ENCODE results near the gene DNAH1. TPM values are rescaled to one million over a fixed set of nuclear protein-coding genes. Genes with fewer than 3 reads are reported as not detected.
"Not testable (repeated sequence)": the region's sequence is repeated elsewhere in the genome, so short reads cannot be mapped to it uniquely, and the experiment has no call there.

The DNAH1 gene
- total RNA-seq, 2 donors from 2014 or later, result 50.3 to 58.5 TPM

DNA sequence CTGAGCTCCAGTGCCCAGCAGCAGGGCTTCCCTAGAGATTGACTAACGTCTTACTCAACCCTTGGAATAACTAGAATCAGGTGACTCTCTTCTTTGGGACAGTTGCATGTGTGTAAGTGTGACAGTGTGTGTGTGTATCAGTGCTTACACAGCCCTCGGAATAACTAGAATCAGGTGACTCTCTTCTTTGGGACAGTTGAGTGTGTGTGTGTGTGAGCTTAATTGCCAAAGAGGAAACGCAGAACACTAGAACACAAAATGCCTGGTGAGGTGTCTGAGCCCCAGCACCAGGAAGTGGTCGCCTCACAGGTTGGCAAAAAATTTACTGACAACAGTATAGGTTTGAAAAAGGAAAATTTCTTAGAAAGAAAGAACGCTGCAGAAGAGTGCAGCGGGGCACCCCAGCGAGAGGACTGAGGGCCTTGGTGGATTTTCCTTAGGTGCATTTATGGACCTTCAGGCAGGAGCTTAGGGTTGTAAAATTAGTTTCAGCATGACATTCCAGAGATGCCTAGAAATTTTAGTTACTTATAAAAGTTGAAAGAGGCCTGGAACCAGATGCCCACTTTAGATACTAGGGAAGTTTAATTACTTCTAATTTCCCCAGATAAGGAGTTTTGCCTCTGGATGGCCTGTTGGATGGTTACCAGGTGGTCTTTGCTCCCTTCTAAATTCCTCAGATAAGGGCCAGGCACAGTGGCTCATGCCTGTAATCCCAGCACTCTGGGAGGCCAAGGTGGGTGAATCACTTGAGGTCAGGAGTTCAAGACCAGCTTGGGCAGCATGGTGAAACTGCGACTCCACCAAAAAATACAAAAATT lies 33.9 kb upstream of the DNAH1 start:
- H3K9me3 ChIP-seq (ENCODE audit: control insufficient read depth, low read length, poor library complexity, severe bottlenecking), result no peaks in the 10 kb centered on the region
- H3K4me1 Mint-ChIP-seq, result peaks cover 38% of the 10 kb centered on the region
- H3K4me3 Mint-ChIP-seq, result peak overlapping the region; percentile 63
- H3K27me3 Mint-ChIP-seq, result no peaks in the 10 kb centered on the region
- ATAC-seq (peak; percentile 25), DNase-seq (no peak)
- H3K27ac Mint-ChIP-seq, result peak overlapping the region; percentile 94
- peaks cover 12% of the 10 kb centered on the region for H3K36me3 Mint-ChIP-seq (ENCODE audit: low read depth)

DNA sequence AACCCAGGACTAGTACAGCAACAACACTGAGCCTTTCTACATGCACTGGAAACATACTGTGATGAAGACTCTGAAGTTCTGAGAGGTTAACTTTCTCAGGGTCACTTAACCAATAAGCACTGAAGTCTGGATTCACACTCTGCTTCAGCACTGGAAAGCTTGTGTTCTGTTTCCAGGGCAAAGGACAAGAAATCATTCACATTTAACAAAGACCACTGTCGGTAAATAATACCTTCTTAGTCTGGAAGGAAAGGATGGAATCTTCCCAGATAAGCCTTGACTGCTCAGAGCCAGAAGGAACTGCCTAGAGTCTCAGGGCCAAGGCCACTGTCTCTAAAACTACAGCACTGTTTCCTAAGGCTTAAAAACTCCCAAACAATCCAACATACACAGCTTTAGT lies 32.8 kb upstream of the DNAH1 start:
- Mint-ChIP-seq H3K4me3 (no peak overlapping the region), H3K27ac (peak overlapping the region; percentile 94)

DNA sequence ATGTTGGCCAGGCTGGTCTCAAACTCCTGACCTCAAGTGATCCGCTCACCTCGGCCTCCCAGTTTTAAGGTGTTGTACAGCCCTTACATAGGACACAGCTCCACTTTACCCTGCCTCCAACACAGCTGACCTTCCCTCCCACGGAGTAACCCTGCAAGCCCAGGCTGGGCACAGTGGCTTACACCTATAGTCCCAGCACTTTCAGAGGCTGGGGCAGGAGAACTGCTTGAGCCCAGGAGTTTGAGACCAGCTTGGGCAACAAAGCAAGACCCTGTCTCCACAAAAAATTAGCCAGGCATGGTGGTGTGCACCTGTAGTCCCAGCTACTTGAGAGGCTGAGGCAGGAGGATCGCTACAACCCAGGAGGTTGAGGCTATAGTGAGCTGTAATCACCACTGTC lies 32.1 kb upstream of the DNAH1 start:
- H3K4me1 Mint-ChIP-seq, result peaks cover 38% of the 10 kb centered on the region
- not testable (repeated sequence) for H3K27me3 Mint-ChIP-seq

More for the DNA sequence above, 32.8 kb upstream of the DNAH1 start:
- H3K9me3 ChIP-seq (ENCODE audit: control insufficient read depth, low read length, poor library complexity, severe bottlenecking), result no peaks in the 10 kb centered on the region
- H3K4me1 Mint-ChIP-seq, result peaks cover 37% of the 10 kb centered on the region
- no peak for ATAC-seq
- H3K36me3 Mint-ChIP-seq (ENCODE audit: low read depth), result peaks cover 10% of the 10 kb centered on the region
- no peaks in the 10 kb centered on the region for H3K27me3 Mint-ChIP-seq
- DNase-seq, result no peak

DNA sequence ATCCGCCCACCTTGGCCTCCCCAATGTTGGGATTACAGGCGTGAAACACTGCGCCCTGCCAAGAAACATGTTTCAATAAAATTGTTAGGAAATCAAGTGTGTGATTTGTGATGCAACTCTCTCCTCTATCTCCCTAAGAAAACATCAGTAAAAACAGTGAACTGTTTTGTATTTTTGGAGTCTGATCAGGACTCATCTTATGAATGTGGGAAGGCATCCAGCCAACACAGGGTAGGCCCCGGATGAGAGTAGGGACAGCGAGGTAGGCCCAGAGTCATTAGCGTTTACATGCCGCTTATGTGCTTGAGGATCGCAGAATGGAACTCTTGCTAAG lies 29.4 kb upstream of the DNAH1 start:
- Mint-ChIP-seq H3K36me3 (ENCODE audit: low read depth) (peaks cover 8% of the 10 kb centered on the region), H3K4me3 (peak overlapping the region; percentile 98), H3K27ac (peak overlapping the region; percentile 99), H3K27me3 (no peaks in the 10 kb centered on the region), H3K4me1 (peaks cover 32% of the 10 kb centered on the region)
- H3K9me3 ChIP-seq (ENCODE audit: control insufficient read depth, low read length, poor library complexity, severe bottlenecking), result no peaks in the 10 kb centered on the region
- ATAC-seq (no peak), DNase-seq (no peak)

More for the DNA sequence above, 32.1 kb upstream of the DNAH1 start:
- H3K36me3 Mint-ChIP-seq (ENCODE audit: low read depth); H3K4me3 Mint-ChIP-seq; H3K9me3 ChIP-seq (ENCODE audit: control insufficient read depth, low read length, poor library complexity, severe bottlenecking); DNase-seq; ATAC-seq: not testable (repeated sequence)
- H3K27ac Mint-ChIP-seq, result peak overlapping the region; percentile 94

DNA sequence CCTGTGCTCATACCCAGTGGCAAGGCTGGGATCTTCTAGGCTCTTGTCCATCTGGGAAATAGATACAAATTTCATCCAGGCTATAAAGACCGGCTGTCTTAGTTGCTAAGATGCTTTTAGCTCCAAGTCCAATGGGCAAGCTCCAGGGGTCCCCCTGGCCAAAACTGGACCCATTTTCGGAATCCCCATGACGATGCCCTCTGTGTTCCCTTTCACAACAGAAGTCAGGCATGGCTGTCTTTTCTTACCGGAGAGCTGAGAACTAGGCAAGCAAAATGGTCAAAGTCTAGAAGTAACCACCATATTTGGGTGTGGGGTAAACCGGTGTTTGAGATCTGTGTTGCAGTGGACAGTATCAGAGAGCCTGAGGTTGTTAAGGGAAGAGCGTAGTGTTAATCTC lies 27.4 kb upstream of the DNAH1 start:
- DNase-seq (no peak), ATAC-seq (no peak)
- peaks cover 8% of the 10 kb centered on the region for H3K36me3 Mint-ChIP-seq (ENCODE audit: low read depth)
- peak overlapping the region; percentile 99 for H3K27ac Mint-ChIP-seq
- H3K27me3 Mint-ChIP-seq, result no peaks in the 10 kb centered on the region
- peaks cover 24% of the 10 kb centered on the region for H3K4me1 Mint-ChIP-seq
- H3K4me3 Mint-ChIP-seq, result peak overlapping the region; percentile 98
- no peaks in the 10 kb centered on the region for H3K9me3 ChIP-seq (ENCODE audit: control insufficient read depth, low read length, poor library complexity, severe bottlenecking)

DNA sequence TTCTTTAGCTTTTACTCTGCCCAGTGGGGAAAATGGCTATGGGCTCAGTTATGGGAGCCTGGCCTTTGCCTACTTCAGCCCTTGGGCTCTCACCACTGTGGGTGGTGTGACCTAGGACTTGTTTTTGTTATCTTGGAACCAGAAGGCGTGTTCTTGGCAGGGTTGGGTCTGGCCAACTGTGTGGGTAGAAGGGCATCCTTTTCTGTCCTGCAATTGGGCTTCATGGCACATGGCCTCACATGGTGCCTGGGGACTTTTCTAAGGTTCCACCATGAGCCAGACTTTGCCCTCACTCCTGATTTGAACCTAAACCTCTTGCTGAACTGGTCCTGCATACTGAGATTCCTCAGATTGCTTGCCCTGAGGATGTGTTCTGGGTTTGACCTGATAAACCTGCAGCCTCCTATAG lies 26.8 kb upstream of the DNAH1 start:
- no peaks in the 10 kb centered on the region for H3K27me3 Mint-ChIP-seq
- H3K4me1 Mint-ChIP-seq, result peaks cover 24% of the 10 kb centered on the region
- DNase-seq (no peak), ATAC-seq (no peak)
- H3K9me3 ChIP-seq (ENCODE audit: control insufficient read depth, low read length, poor library complexity, severe bottlenecking), result no peaks in the 10 kb centered on the region
- H3K4me3 Mint-ChIP-seq, result no peak overlapping the region
- H3K27ac Mint-ChIP-seq, result peak overlapping the region; percentile 51
- peaks cover 8% of the 10 kb centered on the region for H3K36me3 Mint-ChIP-seq (ENCODE audit: low read depth)

DNA sequence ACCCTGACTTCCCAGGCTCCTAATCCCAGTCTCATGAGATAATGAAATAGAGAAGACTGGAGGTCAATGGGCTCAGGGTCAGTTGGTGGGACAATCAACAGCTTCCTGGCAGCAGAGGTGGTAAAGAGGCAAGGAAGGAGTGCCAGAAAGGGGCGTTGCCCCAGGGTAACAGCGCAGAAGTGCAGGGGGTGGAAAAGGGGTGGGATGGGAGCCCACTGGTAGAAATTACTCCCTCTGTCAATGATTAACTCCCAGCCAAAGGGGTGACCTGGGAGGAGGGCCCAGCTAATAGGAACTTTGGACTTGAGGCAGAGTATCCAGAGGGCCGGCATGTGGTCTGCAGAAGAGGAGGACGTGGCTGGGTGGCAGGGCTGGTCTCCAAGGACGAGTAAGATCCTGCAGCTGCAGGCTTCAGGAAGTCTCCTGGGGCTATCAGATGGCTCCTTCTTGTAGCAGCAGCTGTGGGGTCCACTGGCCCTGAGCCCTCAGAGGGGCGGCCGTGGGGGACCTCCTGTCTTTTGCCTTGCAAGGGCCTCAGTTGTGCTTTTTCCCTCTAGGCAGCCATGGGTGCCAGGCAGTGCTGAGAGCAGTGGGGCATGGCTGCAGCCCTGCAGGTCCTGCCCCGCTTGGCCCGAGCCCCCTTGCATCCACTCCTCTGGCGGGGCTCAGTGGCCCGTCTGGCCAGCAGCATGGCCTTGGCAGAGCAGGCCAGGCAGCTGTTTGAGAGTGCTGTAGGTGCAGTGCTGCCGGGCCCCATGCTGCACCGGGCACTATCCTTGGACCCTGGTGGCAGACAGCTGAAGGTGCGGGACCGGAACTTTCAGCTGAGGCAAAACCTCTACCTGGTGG lies 26.1 kb upstream of the DNAH1 start:
- Mint-ChIP-seq H3K4me3 (no peak overlapping the region), H3K27me3 (no peaks in the 10 kb centered on the region), H3K36me3 (ENCODE audit: low read depth) (peaks cover 8% of the 10 kb centered on the region), H3K27ac (peak overlapping the region; percentile 51), H3K4me1 (peaks cover 24% of the 10 kb centered on the region)
- no peaks in the 10 kb centered on the region for H3K9me3 ChIP-seq (ENCODE audit: control insufficient read depth, low read length, poor library complexity, severe bottlenecking)
- ATAC-seq (no peak), DNase-seq (no peak)

DNA sequence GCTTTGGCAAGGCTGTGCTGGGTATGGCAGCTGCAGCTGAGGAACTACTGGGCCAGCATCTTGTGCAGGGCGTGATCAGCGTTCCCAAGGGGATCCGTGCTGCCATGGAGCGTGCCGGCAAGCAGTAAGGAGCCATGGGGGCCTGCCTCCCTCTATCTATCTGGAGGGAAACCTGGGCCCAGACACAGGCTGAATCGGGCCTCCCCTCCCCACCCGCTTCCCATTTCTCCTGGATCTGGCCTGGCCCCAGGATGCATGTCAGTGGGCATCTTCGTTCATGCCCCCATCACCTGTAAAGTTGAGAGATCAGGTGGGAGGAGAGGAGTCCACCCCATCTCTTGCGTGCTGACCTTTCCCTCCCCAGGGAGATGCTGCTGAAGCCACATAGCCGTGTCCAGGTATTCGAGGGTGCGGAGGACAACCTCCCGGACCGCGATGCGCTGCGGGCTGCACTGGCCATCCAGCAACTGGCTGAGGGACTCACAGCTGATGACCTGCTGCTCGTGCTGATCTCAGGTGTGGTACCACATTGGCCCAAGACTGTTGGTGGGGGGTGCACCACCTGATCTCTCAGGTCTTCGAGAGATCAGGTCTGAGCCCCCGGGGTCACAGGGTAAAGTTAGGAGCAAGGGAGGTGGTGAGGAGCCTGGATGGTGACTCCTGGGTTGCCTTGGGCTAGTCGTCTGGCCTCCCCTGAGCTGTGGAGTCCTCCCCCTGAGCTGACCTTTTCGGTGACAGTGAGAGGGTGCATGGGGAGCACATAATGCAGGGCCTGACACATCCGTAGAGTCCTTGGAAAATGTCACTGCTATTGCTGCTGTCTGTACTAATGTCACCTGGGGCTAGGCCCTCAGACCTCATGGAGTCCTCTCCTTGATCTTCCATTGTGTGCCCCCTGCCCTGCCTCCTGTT lies 25.3 kb upstream of the DNAH1 start:
- no peak for DNase-seq
- no peak overlapping the region for H3K27ac Mint-ChIP-seq
- H3K9me3 ChIP-seq (ENCODE audit: control insufficient read depth, low read length, poor library complexity, severe bottlenecking), result no peaks in the 10 kb centered on the region
- H3K27me3 Mint-ChIP-seq, result no peaks in the 10 kb centered on the region
- no peak for ATAC-seq
- H3K36me3 Mint-ChIP-seq (ENCODE audit: low read depth), result peaks cover 8% of the 10 kb centered on the region
- peaks cover 24% of the 10 kb centered on the region for H3K4me1 Mint-ChIP-seq
- H3K4me3 Mint-ChIP-seq, result no peak overlapping the region

DNA sequence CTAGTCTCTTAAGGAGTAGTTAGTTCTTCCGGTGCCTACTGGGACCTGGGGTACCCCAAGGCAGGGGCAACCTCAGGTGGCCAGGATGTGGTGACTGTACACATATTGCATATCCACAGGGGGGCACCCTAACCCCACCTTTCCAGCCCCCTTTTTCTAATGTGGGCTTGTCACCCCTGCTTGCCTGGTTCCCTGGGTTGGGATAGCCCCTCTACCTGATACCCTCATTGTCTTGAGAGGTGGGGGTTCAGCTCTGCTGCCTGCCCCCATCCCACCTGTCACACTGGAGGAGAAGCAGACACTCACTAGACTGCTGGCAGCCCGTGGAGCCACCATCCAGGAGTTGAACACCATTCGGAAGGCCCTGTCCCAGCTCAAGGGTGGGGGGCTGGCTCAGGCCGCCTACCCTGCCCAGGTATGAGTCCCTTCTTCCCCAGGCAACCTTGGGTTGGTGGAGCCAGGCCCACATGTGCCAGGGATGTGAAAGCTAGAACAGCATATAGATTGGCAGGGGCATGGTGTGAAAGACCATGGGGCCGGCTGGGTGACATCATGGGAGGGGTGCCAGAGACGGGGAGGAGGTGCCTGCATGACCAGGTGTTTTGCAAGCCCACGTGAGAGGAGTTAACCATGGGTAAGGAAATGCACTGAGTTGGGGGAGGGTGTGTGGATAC lies 24.5 kb upstream of the DNAH1 start:
- no peak overlapping the region for H3K27ac Mint-ChIP-seq
- no peaks in the 10 kb centered on the region for H3K27me3 Mint-ChIP-seq

DNA sequence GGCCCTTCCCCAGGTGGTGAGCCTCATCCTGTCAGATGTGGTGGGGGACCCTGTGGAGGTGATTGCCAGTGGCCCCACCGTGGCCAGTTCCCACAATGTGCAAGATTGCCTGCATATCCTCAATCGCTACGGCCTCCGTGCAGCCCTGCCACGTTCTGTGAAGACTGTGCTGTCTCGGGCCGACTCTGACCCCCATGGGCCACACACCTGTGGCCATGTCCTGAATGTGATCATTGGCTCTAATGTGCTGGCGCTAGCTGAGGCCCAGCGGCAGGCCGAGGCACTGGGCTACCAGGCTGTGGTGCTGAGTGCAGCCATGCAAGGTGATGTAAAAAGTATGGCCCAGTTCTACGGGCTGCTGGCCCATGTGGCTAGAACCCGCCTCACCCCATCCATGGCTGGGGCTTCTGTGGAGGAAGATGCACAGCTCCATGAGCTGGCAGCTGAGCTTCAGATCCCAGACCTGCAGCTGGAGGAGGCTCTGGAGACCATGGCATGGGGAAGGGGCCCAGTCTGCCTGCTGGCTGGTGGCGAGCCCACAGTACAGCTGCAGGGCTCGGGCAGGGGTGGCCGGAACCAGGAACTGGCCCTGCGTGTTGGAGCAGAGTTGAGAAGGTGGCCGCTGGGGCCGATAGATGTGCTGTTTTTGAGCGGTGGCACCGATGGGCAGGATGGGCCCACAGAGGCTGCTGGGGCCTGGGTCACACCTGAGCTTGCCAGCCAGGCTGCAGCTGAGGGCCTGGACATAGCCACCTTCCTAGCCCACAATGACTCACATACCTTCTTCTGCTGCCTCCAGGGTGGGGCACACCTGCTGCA lies 23.7 kb upstream of the DNAH1 start:
- Mint-ChIP-seq H3K27me3 (no peaks in the 10 kb centered on the region), H3K4me1 (peaks cover 20% of the 10 kb centered on the region), H3K27ac (peak overlapping the region; percentile 45), H3K4me3 (no peak overlapping the region), H3K36me3 (ENCODE audit: low read depth) (peaks cover 4% of the 10 kb centered on the region)
- DNase-seq (no peak), ATAC-seq (no peak)
- no peaks in the 10 kb centered on the region for H3K9me3 ChIP-seq (ENCODE audit: control insufficient read depth, low read length, poor library complexity, severe bottlenecking)

More for the DNA sequence above, 24.5 kb upstream of the DNAH1 start:
- no peaks in the 10 kb centered on the region for H3K9me3 ChIP-seq (ENCODE audit: control insufficient read depth, low read length, poor library complexity, severe bottlenecking)
- Mint-ChIP-seq H3K4me1 (peaks cover 25% of the 10 kb centered on the region), H3K4me3 (no peak overlapping the region), H3K36me3 (ENCODE audit: low read depth) (peaks cover 8% of the 10 kb centered on the region)
- no peak for ATAC-seq
- no peak for DNase-seq

DNA sequence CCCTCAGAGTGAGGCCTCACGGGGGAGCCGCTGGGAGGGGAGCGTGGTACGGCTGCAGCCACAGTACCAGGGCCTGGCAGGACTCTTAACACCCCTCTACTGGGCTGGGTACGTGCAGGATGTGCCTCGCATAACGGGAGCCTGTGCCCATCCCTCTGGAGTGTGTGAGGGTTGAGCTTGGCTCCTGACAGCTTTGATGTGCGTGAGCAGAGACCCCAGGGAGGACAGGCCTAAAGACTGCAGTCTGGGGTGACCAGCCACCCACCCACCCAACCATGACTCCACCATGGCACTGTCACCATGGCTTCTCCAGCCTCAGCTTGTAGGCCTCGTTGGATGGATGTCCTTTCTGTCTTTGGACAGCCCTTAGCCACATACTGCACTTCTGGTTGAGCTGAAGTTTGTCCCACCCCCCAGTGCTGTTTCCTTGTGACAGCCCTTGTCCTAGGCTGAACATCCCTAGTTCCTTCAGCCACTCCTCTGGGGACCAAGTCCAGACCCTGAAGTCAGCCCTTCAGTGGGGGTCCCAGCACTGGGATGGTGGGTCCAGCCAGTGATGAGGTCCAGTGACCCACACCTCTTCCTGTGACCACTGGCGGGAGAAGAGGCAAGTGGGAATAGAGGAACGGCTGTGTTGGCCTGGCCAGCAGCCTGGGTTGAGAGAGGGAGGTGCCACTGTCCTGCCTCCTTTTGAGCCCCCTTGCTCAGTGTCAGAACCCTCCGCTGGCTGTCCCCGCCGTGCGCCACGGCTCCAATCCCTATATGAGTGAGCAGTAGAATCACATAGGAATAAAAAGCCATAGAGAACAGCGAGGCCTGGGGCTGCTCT lies 22.4 kb upstream of the DNAH1 start:
- H3K9me3 ChIP-seq (ENCODE audit: control insufficient read depth, low read length, poor library complexity, severe bottlenecking), result no peaks in the 10 kb centered on the region
- DNase-seq (no peak), ATAC-seq (no peak)
- Mint-ChIP-seq H3K27me3 (no peaks in the 10 kb centered on the region), H3K36me3 (ENCODE audit: low read depth) (peaks cover 2% of the 10 kb centered on the region), H3K4me3 (no peak overlapping the region), H3K4me1 (peaks cover 16% of the 10 kb centered on the region), H3K27ac (no peak overlapping the region)

All from T-helper 17 cell (primary cell).